Ectodermal cell (in vitro differentiated cells): ENCODE results near the gene PDE6D.
"Not testable (repeated sequence)": the region's sequence is repeated elsewhere in the genome, so short reads cannot be mapped to it uniquely, and the experiment has no call there.

Experiments
- H3K27ac ChIP-seq: 2 replicates; pipeline ENCODE4 v1.7.0; 2013; ENCODE audit warnings: mild to moderate bottlenecking, low read depth, low read length; ENCODE audit not compliant: insufficient read depth, poor library complexity, severe bottlenecking
- H3K27me3 ChIP-seq: 2 replicates; pipeline ENCODE4 v1.7.0; 2013; ENCODE audit warnings: mild to moderate bottlenecking, low read length; ENCODE audit not compliant: insufficient read depth, control insufficient read depth, poor library complexity, severe bottlenecking
- H3K36me3 ChIP-seq: one replicate; pipeline ENCODE4 v1.7.0; 2013; ENCODE audit warnings: low read length; ENCODE audit not compliant: control insufficient read depth, insufficient read depth
- H3K4me1 ChIP-seq: one replicate; pipeline ENCODE4 v1.7.0; 2013; ENCODE audit warnings: low read length; ENCODE audit not compliant: control insufficient read depth, insufficient read depth
- H3K4me3 ChIP-seq: 2 replicates; pipeline ENCODE4 v1.7.0; 2013; ENCODE audit warnings: low read depth, low read length, control low read depth; ENCODE audit not compliant: insufficient read depth
- H3K9me3 ChIP-seq: 2 replicates; pipeline ENCODE4 v1.7.0; 2013; ENCODE audit warnings: mild to moderate bottlenecking, low read length, moderate library complexity; ENCODE audit not compliant: control insufficient read depth
- WGBS, 2 experiments: methylation state at CpG; one replicate each; pipeline ENCODE4 v1.1.7; 2013; ENCODE audit warnings: missing lambda C conversion rate in 2 of 2; 5-methylcytosine and 5-hydroxymethylcytosine counted together

Gene PDE6D

DNA sequence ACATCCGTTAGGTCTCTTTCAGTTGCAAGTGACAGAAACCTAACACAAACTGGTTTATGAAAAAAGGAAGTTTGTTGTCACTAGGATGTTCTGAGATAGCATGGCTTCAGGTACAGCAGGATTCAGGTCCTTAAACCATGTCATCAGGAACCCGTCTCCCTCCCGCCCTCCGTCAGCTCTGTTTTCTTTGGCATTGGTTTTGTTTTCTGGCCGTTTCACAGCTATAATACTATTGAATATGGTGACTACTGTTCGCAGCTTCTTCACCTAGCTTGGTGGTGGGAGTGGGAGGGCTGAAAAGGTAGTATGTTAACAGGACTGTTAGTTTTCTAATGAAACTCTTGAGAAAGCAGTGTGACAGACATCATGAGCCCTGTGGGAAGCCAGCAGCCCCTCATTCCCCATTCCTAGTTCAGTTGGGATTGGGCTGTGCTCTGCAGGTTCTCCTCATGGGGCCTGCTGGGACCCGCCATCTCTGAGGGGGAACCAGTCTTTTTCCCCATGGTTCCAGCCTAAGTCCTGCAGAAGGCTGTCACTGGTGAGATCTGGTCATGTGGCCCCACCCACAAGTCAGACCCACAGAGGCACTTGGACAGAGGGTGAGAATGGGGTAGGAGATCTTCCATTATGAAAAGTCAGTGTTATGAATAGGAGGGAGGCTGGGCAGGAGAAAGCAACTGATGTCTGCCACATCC is 60.6 kb downstream of the PDE6D start:
- Histone ChIP-seq H3K4me3 (no peak overlapping the region), H3K27me3 (no peaks in the 10 kb centered on the region), H3K36me3 (no peaks in the 10 kb centered on the region), H3K27ac (no peak overlapping the region), H3K4me1 (no peaks in the 10 kb centered on the region), H3K9me3 (no peaks in the 10 kb centered on the region)
- WGBS, 2 experiments, result 94 to 96% methylated on average over 7 of the region's 7 CpGs

DNA sequence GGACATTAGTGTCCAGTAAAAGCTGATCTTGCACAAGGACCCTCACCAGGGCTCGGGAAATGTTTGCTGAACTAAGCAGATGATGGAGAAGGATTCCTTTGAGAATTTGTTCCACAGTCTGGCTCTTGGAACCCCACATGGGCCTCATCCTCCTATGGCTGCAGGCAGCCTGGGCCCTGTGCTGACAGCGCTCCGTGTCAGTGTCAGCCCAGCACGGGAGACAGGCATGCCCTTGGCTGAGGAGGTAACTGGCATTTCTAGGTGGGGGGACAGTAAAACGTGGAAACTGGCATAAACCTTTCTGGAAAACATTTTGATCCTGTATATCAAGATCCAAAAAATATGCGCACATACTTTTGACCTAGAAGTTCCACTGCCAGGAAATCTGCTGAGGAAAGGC is 62.3 kb downstream of the PDE6D start:
- no peaks in the 10 kb centered on the region for H3K36me3 ChIP-seq
- no peak overlapping the region for H3K27ac ChIP-seq
- peaks cover 5% of the 10 kb centered on the region for H3K4me1 ChIP-seq
- no peaks in the 10 kb centered on the region for H3K9me3 ChIP-seq
- no peak overlapping the region for H3K4me3 ChIP-seq
- 89 to 92% methylated on average over 6 of the region's 6 CpGs for WGBS, 2 experiments
- no peaks in the 10 kb centered on the region for H3K27me3 ChIP-seq

DNA sequence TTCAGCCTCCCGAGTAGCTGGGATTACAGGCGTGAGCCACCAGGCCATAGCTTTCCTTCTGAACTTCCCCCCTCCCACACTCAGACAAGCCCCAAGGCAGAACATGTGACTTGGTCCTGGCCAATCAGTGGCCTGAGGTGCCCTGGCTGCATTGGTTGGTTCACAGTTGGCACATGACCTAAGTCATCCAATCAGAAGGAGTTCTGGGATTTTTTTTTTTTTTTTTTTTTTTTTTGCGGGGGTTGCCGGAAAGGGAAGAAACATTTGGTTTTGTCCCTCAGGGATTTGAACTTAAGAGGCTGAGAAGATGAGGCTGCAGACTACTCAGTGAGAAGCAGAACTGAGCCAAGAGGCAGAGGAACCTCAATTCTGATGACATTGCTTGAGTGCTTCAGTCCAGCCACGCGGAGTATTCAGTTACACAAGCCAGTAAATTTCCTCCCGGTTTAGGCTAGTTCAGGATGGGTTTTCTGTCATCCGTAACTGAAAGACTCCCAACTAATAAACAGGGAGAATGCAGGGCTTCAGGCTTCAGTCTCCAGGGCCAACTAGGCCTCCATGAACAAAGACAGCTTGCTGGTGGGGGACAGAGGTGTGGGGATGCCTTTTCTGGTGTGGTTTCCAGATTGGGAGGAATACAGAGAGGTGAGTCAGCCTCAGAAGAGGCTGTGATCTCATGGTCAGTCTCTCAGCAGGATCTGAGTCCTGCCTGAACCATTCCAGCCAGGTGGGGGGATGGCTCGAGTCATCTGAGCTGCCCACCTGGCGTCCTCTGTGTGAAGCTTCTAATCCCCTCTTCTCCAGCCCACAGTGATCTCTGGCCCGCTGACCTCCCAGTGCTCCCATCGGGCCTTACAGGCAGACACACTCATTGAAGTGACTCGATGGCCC is 63.6 kb downstream of the PDE6D start:
- Histone ChIP-seq H3K4me1 (peaks cover 10% of the 10 kb centered on the region), H3K36me3 (no peaks in the 10 kb centered on the region), H3K27me3 (no peaks in the 10 kb centered on the region), H3K4me3 (no peak overlapping the region), H3K27ac (no peak overlapping the region), H3K9me3 (no peaks in the 10 kb centered on the region)
- WGBS, 2 experiments, result 86 to 89% methylated on average over 13 of the region's 13 CpGs

GRCh38 chr2:231716666-231717280 is 64.3 kb downstream of the PDE6D start:
- Histone ChIP-seq H3K27ac (no peak overlapping the region), H3K4me3 (no peak overlapping the region), H3K4me1 (peaks cover 18% of the 10 kb centered on the region), H3K27me3 (no peaks in the 10 kb centered on the region), H3K36me3 (peaks cover 7% of the 10 kb centered on the region), H3K9me3 (no peaks in the 10 kb centered on the region)
- WGBS, 2 experiments, result 92 to 95% methylated on average over 11 of the region's 11 CpGs

GRCh38 chr2:231715988-231716616 is 65.0 kb downstream of the PDE6D start:
- Histone ChIP-seq H3K27ac (no peak overlapping the region), H3K36me3 (peaks cover 14% of the 10 kb centered on the region), H3K9me3 (no peaks in the 10 kb centered on the region), H3K4me3 (no peak overlapping the region), H3K4me1 (peaks cover 25% of the 10 kb centered on the region), H3K27me3 (no peaks in the 10 kb centered on the region)
- 82 to 85% methylated on average over 8 of the region's 8 CpGs for WGBS, 2 experiments

DNA sequence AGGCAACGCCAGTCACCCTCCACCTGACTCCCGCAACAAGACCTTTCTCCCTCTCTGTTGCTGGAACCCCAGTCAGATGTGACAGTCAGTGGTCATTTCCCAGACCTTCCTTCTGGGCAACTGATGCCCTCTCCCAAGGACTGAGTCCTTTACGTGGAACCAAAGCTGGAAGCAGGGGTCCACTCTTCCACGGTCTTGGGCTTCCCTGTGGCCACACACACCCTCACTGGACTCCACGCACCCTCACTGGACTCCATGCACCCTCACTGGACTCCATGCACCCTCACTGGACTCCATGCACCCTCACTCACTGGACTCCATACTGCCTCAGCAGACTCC is 65.6 kb downstream of the PDE6D start:
- WGBS, 2 experiments, result 77 to 86% methylated on average over 5 of the region's 5 CpGs
- peaks cover 25% of the 10 kb centered on the region for H3K4me1 ChIP-seq
- no peaks in the 10 kb centered on the region for H3K27me3 ChIP-seq
- no peak overlapping the region for H3K27ac ChIP-seq
- no peaks in the 10 kb centered on the region for H3K9me3 ChIP-seq
- peaks cover 16% of the 10 kb centered on the region for H3K36me3 ChIP-seq
- H3K4me3 ChIP-seq, result no peak overlapping the region

DNA sequence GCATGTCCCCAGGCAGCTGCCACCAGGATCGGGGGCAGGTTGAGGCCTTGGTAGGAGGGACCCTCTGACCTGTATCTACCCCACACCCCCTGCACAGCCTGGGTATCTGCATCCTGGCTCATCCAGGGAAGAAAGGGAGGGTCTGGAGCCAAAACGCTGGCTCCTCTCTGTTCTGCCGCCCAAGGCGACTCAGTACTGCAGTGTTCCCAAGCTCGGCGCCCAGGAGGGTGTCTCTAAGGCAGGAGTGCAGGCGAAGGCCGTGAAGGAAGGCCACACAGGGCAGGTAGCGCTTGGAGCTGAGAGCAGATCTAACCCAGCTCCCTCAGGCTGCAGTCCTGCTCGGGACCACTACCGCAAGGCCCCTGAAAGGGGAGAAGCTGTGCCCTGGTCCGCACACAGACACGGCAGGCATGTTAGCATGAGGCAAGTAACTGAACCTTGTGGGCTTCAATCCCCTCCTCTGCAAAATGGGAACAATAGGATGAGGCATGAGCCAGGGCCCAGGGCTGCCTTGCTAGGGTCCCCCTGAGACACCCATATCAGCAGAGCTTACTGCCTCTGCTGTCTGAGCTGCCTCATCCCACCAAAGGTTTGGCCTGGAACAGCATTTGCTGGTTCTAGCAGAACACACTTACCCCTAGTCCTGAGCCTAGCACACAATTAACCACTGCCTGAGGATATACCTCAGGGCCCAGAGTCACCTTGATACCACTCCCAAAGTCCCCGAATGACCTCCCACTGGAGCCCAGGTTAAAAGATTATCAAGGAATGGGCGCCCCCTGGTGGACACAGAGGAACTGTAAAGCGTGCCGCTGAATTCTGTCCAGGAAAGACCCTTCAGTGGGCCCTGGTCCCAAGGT is 66.2 kb downstream of the PDE6D start:
- Histone ChIP-seq H3K36me3 (peaks cover 17% of the 10 kb centered on the region), H3K27me3 (no peaks in the 10 kb centered on the region), H3K4me1 (peaks cover 25% of the 10 kb centered on the region), H3K27ac (peak overlapping the region; percentile 86), H3K4me3 (no peak overlapping the region), H3K9me3 (no peaks in the 10 kb centered on the region)
- WGBS, 2 experiments, result 50 to 51% methylated on average over 17 of the region's 17 CpGs

- Histone ChIP-seq H3K27ac (peak overlapping the region; percentile 86), H3K9me3 (no peaks in the 10 kb centered on the region), H3K4me1 (peaks cover 25% of the 10 kb centered on the region), H3K27me3 (no peaks in the 10 kb centered on the region), H3K4me3 (no peak overlapping the region), H3K36me3 (peaks cover 22% of the 10 kb centered on the region)
- 43 to 48% methylated on average over 15 of the region's 15 CpGs for WGBS, 2 experiments
Measured at GRCh38 chr2:231713730-231714638, 67.1 kb downstream of the PDE6D start.

DNA sequence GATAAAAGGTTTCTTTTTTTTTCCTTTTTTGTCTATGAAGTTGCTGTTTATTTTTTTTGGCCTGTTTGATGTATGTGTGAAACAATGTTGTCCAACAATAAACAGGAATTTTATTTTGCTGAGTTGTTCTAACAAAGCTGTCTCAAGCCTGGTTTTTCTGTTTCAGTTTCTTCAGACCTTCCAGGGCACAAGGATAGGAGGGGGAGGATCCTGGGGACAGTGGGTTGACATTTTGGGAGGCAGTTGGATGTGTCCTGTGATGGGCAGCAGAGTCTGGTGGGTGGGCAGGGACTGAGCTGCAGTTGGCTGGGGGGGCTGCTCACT is 67.7 kb downstream of the PDE6D start:
- Histone ChIP-seq H3K36me3 (peaks cover 22% of the 10 kb centered on the region), H3K27ac (peak overlapping the region; percentile 64), H3K4me1 (peaks cover 25% of the 10 kb centered on the region)
- H3K27me3 ChIP-seq, H3K4me3 ChIP-seq, H3K9me3 ChIP-seq: not testable (repeated sequence)
